Measurements from ENCODE around the gene AMN.

DNA sequence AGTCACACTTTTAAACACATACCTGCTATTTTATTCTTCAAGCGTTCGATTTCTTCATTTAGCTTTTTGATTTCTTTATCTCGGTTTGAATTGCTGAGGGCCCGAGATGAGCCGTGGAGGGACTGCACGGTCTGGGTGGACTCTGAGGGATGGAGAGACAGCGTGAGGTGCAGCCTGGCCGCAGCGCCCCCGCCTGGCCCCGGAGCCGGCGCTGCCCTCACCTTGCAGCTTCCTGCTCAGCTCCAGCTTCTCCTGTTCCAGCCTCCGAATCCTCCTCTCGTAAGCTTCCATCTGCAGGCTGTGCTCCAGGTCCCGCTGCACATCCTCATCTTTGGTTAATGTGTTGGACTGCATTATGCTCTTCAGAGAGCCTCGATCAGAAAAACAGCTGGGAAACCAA, 53.2 kb downstream of the AMN start:
- TF ChIP-seq CTCF (IDR thresholded peaks at IDR 0.05) (no peak), EZH2 (IDR thresholded peaks at IDR 0.05; ENCODE audit: borderline replicate concordance, insufficient read depth, low read depth, low read length, poor library complexity, severe bottlenecking) (no peak)
